ENCODE measurements around the gene PISD.
"Not testable (repeated sequence)": the region's sequence is repeated elsewhere in the genome, so short reads cannot be mapped to it uniquely, and the experiment has no call there.

DNA sequence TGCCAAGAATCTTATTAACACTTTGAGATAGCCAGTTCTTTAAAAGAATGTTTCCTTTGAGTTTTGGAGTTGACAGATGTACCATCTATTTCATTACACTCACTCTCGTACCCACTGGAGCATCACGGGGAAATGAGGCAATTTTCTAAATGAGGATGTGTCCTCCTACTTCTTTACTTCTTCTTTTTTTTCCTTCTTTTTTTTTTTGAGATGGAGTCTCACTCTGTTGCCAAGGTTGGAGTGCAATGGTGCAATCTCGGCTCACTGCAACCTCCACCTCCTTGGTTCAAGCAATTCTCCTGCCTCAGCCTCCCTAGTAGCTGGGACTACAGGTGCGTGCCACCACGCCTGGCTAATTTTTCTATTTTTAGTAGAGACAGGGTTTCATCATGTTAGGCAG is 12.2 kb upstream of the PISD start:
- TF ChIP-seq GTF2F1 (IDR thresholded peaks at IDR 0.05; ENCODE audit: borderline replicate concordance, low read depth, low read length); CTCF (IDR thresholded peaks at IDR 0.05; ENCODE audit: control extremely low read depth in 1 of 3, insufficient read depth in 1 of 3, low read depth in 1 of 3, low read length in 3 of 3); TCF12 (IDR thresholded peaks at IDR 0.05; ENCODE audit: low read depth, low read length); CEBPB (IDR thresholded peaks at IDR 0.05; ENCODE audit: low read depth, low read length); EZH2 (IDR thresholded peaks at IDR 0.05; ENCODE audit: low read depth, low read length, severe bottlenecking); POLR2A (IDR thresholded peaks at IDR 0.05; ENCODE audit: control extremely low read depth in 1 of 2, low read depth in 2 of 2, low read length in 2 of 2); SUZ12 (IDR thresholded peaks at IDR 0.05; ENCODE audit: low read length); JUND (IDR thresholded peaks at IDR 0.05; ENCODE audit: low read length): not testable (repeated sequence)

Measured in H1 (cell line).